Activated CD4-positive, alpha-beta T cell treated with anti-CD3 and anti-CD28 coated beads, Interleukin-2, amount 10 ng/mL, durations not matched to agents 7 days and 5 days (primary cell): ENCODE measurements around the gene NPAS3. TPM values are rescaled to one million over a fixed set of nuclear protein-coding genes. Genes with fewer than 3 reads are reported as not detected.

ENCODE experiments used
- CTCF ChIA-PET: fragments of 350-600 bp; sonication (Branson Sonifier 250); formaldehyde crosslinking; loops from one replicate; lab custom pipeline; 2021; ENCODE audit warnings: antibody characterized with exemption; lab: Charles Lee
- POLR2A ChIA-PET: fragments of 350-600 bp; sonication (Branson Sonifier 250); formaldehyde crosslinking; loops from one replicate; lab custom pipeline; 2021; ENCODE audit warnings: antibody characterized with exemption; lab: Charles Lee
- DNase-seq: peaks from one replicate; pipeline ENCODE4 v3.0.0-alpha.2; 2020
- H3K27ac Mint-ChIP-seq: one replicate; pipeline ENCODE4 v1.8.0; 2021; ENCODE audit warnings: mild to moderate bottlenecking, moderate library complexity, mixed read lengths
- H3K27me3 Mint-ChIP-seq: one replicate; pipeline ENCODE4 v1.8.0; 2021; ENCODE audit warnings: mixed read lengths
- H3K36me3 Mint-ChIP-seq: one replicate; pipeline ENCODE4 v1.8.0; 2021; ENCODE audit warnings: low read depth, mixed read lengths
- H3K4me1 Mint-ChIP-seq: one replicate; pipeline ENCODE4 v1.8.0; 2021; ENCODE audit warnings: mixed read lengths
- H3K4me3 Mint-ChIP-seq: one replicate; pipeline ENCODE4 v1.8.0; 2021; ENCODE audit warnings: mild to moderate bottlenecking, moderate library complexity, mixed read lengths
- H3K9me3 Mint-ChIP-seq: one replicate; pipeline ENCODE4 v1.8.0; 2021; ENCODE audit warnings: mixed read lengths
- total RNA-seq, 2 experiments: library from RNA; stranded (reverse); gene quantifications; one replicate each; pipeline ENCODE4 v1.2.3, GENCODE V29; 2021

NPAS3 gene
- total RNA-seq, 2 experiments from 2014 or later: not detected

GRCh38 chr14:33587791-33588190 is 649.1 kb downstream of the NPAS3 start:
- CTCF ChIA-PET: no interaction called here

DNA sequence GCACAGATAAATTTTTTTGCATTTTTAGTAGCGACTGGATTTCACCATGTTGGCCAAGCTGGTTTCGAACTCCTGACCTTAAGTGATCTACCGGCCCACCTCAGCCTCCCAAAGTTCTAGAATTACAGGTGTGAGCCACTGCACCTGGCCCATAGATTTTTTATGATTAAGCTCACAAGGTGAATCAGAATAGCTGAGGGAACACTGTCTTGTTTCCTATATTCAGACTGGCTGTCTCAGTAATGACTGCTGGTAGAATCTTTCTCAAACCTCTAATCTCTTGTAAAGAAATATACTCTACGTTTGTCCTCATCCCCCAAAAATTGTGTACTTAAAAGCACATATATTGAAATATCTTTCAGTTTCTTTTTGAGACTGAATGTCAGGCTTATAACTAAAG is 650.1 kb downstream of the NPAS3 start:
- H3K27ac Mint-ChIP-seq: no peak overlapping the region
- CTCF ChIA-PET: no interaction called here
- peaks cover 3% of the 10 kb centered on the region for H3K27me3 Mint-ChIP-seq
- H3K4me3 Mint-ChIP-seq: no peak overlapping the region
- no peaks in the 10 kb centered on the region for H3K4me1 Mint-ChIP-seq
- POLR2A ChIA-PET: no interaction called here
- H3K36me3 Mint-ChIP-seq: no peaks in the 10 kb centered on the region
- DNase-seq: no peak
- H3K9me3 Mint-ChIP-seq: no peaks in the 10 kb centered on the region

More at GRCh38 chr14:33587791-33588190, 649.1 kb downstream of the NPAS3 start:
- Mint-ChIP-seq H3K36me3 (no peaks in the 10 kb centered on the region), H3K4me3 (no peak overlapping the region), H3K4me1 (no peaks in the 10 kb centered on the region), H3K27me3 (peaks cover 3% of the 10 kb centered on the region), H3K27ac (no peak overlapping the region), H3K9me3 (no peaks in the 10 kb centered on the region)
- POLR2A ChIA-PET: no interaction called here
- no peak for DNase-seq

- no peak for DNase-seq
- POLR2A ChIA-PET: no interaction called here
- H3K4me1 Mint-ChIP-seq: no peaks in the 10 kb centered on the region
- no peaks in the 10 kb centered on the region for H3K36me3 Mint-ChIP-seq
- CTCF ChIA-PET: no interaction called here
- no peak overlapping the region for H3K4me3 Mint-ChIP-seq
- peaks cover 1% of the 10 kb centered on the region for H3K27me3 Mint-ChIP-seq
- H3K9me3 Mint-ChIP-seq: no peaks in the 10 kb centered on the region
- no peak overlapping the region for H3K27ac Mint-ChIP-seq
These were observed 650.7 kb downstream of the NPAS3 start for GRCh38 chr14:33589334-33589733.

- no peaks in the 10 kb centered on the region for H3K27me3 Mint-ChIP-seq
- H3K27ac Mint-ChIP-seq: no peak overlapping the region
- H3K4me1 Mint-ChIP-seq: no peaks in the 10 kb centered on the region
- H3K36me3 Mint-ChIP-seq: no peaks in the 10 kb centered on the region
- ChIA-PET CTCF (no interaction called here), POLR2A (no interaction called here)
- no peak for DNase-seq
- H3K9me3 Mint-ChIP-seq: no peaks in the 10 kb centered on the region
- H3K4me3 Mint-ChIP-seq: no peak overlapping the region
These were observed 652.4 kb downstream of the NPAS3 start for GRCh38 chr14:33590891-33591630.

GRCh38 chr14:33592297-33592696 is 653.6 kb downstream of the NPAS3 start:
- no peaks in the 10 kb centered on the region for H3K9me3 Mint-ChIP-seq
- H3K27me3 Mint-ChIP-seq: no peaks in the 10 kb centered on the region
- H3K4me1 Mint-ChIP-seq: no peaks in the 10 kb centered on the region
- ChIA-PET CTCF (no interaction called here), POLR2A (no interaction called here)
- no peak overlapping the region for H3K4me3 Mint-ChIP-seq
- H3K27ac Mint-ChIP-seq: no peak overlapping the region
- no peak for DNase-seq
- no peaks in the 10 kb centered on the region for H3K36me3 Mint-ChIP-seq

DNA sequence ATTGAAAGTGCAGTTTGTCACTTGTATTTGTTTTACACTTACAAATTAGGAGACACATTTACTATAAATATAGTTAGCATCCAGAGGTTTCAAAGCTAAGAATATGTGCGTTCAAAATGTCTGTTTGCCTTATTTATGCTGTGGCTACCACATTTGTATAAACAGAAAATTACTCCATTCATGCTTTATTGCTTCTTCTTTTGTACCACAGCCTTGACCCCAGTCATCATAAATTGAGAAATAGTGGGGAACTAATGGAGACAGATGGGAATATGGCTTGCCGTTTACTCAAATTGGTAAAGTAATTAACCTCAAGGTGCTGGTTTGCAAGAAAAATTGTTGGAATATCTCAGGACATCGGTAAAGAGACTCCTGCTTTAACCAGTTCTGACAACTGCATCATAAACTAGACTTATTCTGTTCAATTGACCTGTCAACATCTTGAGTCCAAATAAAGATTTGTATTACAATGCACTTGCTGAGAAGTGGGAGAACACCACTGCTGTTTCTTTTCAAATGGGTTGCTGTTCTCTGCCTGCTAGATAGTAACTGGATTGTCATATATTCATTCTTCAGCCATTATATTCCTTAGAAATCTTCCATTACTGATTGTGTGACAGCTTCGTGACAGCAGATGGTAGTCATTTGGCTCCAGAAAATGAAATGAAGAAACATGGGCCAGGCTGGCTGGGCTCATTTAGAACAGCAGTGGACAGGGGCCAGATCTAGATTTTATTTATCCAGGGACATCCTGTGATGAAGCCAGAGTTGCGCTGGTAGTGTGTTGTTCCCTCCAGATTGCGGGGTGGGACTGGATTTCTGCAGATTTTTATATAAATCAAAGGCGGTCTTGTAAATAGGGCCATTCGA is 657.8 kb downstream of the NPAS3 start:
- no peaks in the 10 kb centered on the region for H3K27me3 Mint-ChIP-seq
- H3K36me3 Mint-ChIP-seq: no peaks in the 10 kb centered on the region
- no peaks in the 10 kb centered on the region for H3K9me3 Mint-ChIP-seq
- no peak overlapping the region for H3K4me3 Mint-ChIP-seq
- no peak overlapping the region for H3K27ac Mint-ChIP-seq
- DNase-seq: no peak
- H3K4me1 Mint-ChIP-seq: no peaks in the 10 kb centered on the region
- ChIA-PET POLR2A (no interaction called here), CTCF (no interaction called here)

GRCh38 chr14:33598582-33598981 is 659.9 kb downstream of the NPAS3 start:
- POLR2A ChIA-PET: no interaction called here
- no peaks in the 10 kb centered on the region for H3K36me3 Mint-ChIP-seq
- H3K4me3 Mint-ChIP-seq: no peak overlapping the region
- H3K9me3 Mint-ChIP-seq: no peaks in the 10 kb centered on the region
- H3K27me3 Mint-ChIP-seq: no peaks in the 10 kb centered on the region
- CTCF ChIA-PET: no interaction called here
- H3K4me1 Mint-ChIP-seq: no peaks in the 10 kb centered on the region
- H3K27ac Mint-ChIP-seq: no peak overlapping the region
- DNase-seq: no peak

DNA sequence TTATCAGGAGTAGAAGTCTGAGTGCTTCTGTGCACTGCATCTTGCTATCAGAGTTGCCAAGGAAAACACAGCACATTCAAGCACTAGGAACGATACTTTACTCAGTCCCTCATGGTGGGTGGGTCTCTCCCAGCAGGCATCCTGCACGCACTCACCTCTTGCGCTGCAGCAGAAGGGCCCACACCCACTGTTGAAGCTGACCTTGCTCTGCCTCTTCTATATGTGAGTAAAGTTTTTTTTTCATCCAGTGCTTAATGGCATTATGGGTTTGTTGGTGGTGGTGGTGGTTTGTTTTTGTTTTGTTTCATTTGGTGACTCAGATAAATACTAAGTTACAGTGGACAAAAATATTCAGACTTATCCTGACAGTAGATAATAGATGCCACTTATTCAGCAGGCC is 663.7 kb downstream of the NPAS3 start:
- Mint-ChIP-seq H3K9me3 (peaks cover 1% of the 10 kb centered on the region), H3K36me3 (no peaks in the 10 kb centered on the region), H3K27ac (no peak overlapping the region), H3K4me3 (no peak overlapping the region), H3K4me1 (no peaks in the 10 kb centered on the region), H3K27me3 (no peaks in the 10 kb centered on the region)
- DNase-seq: no peak
- POLR2A ChIA-PET: no interaction called here
- CTCF ChIA-PET: no interaction called here

DNA sequence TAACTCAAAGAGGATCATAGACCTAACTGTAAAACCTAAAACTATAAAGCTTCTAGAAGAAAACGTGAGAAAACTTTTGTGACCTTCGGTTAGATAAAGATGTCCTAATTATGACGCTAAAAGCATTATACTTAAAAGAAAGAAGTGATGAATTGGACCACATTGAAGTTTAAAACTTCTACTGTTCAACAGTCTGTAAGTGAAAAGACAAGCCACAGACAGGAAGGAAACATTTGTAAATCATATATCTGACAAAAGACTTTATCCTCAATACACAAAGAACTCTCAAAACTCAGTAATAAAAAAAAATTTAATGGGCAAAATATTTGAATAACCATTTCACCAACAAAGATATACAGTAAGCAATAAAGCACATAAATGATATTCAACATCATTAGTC is 667.9 kb downstream of the NPAS3 start:
- Mint-ChIP-seq H3K4me1 (no peaks in the 10 kb centered on the region), H3K36me3 (no peaks in the 10 kb centered on the region), H3K9me3 (peaks cover 2% of the 10 kb centered on the region), H3K27me3 (no peaks in the 10 kb centered on the region), H3K4me3 (no peak overlapping the region), H3K27ac (no peak overlapping the region)
- CTCF ChIA-PET: no interaction called here
- POLR2A ChIA-PET: no interaction called here
- no peak for DNase-seq

DNA sequence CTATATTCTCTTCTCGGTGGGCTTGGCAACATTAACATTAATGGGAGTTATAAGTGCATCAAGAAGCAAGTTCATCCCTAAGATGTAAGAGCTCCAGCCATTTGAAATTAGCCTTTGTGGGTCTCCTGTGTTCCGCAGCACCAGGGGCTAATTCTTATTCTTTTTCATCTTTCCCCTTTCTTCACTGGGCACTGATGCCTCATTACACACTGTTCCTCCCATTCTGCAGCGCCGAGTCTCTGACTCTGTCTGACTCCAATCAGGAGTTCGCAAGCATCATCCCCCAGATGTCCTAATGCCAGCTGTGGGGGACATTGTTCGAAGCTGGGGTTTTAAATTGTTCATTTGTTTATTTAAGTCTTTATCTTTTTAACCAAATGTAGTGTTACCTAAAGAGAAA is 670.9 kb downstream of the NPAS3 start:
- Mint-ChIP-seq H3K36me3 (no peaks in the 10 kb centered on the region), H3K27me3 (no peaks in the 10 kb centered on the region), H3K4me3 (no peak overlapping the region), H3K4me1 (no peaks in the 10 kb centered on the region), H3K9me3 (peaks cover 2% of the 10 kb centered on the region), H3K27ac (no peak overlapping the region)
- no peak for DNase-seq
- ChIA-PET POLR2A (no interaction called here), CTCF (no interaction called here)

- Mint-ChIP-seq H3K27me3 (no peaks in the 10 kb centered on the region), H3K4me1 (no peaks in the 10 kb centered on the region), H3K9me3 (peaks cover 2% of the 10 kb centered on the region), H3K4me3 (no peak overlapping the region), H3K36me3 (no peaks in the 10 kb centered on the region), H3K27ac (no peak overlapping the region)
- no peak for DNase-seq
- ChIA-PET POLR2A (no interaction called here), CTCF (no interaction called here)
These were observed 671.4 kb downstream of the NPAS3 start for GRCh38 chr14:33610121-33610520.

- Mint-ChIP-seq H3K4me1 (no peaks in the 10 kb centered on the region), H3K27ac (no peak overlapping the region), H3K27me3 (no peaks in the 10 kb centered on the region), H3K4me3 (no peak overlapping the region), H3K9me3 (peaks cover 2% of the 10 kb centered on the region), H3K36me3 (no peaks in the 10 kb centered on the region)
- no peak for DNase-seq
- CTCF ChIA-PET: no interaction called here
- POLR2A ChIA-PET: no interaction called here
These were observed 672.9 kb downstream of the NPAS3 start for GRCh38 chr14:33611405-33612196.

DNA sequence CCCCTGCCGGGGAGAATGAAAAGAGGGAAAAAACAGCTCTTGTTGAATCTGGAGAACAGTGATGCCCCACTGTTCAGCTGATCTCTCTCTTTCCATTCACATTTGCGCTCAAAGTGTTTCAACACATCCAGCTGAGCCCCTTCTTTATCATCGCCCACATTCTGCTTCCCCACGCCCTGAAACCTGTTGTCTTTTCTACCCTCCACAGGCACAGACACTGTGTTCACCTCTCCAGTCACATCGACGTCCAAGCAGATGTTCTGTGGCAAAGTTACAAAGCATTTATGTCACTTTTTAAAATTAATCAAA is 673.5 kb downstream of the NPAS3 start:
- Mint-ChIP-seq H3K36me3 (no peaks in the 10 kb centered on the region), H3K4me3 (no peak overlapping the region), H3K4me1 (no peaks in the 10 kb centered on the region), H3K27ac (no peak overlapping the region), H3K27me3 (no peaks in the 10 kb centered on the region), H3K9me3 (peaks cover 2% of the 10 kb centered on the region)
- CTCF ChIA-PET: no interaction called here
- DNase-seq: no peak
- POLR2A ChIA-PET: no interaction called here
